HG03025 (cell line): ENCODE data around the gene DLX6.

Experiments
- ATAC-seq: cut with Tn5 transposase; IDR thresholded peaks from one replicate; pipeline ENCODE4 v1.9.1; 2021; ENCODE audit warnings: mild to moderate bottlenecking, moderate library complexity; ENCODE audit not compliant: unreplicated experiment, low FRiP score

Gene DLX6

DNA sequence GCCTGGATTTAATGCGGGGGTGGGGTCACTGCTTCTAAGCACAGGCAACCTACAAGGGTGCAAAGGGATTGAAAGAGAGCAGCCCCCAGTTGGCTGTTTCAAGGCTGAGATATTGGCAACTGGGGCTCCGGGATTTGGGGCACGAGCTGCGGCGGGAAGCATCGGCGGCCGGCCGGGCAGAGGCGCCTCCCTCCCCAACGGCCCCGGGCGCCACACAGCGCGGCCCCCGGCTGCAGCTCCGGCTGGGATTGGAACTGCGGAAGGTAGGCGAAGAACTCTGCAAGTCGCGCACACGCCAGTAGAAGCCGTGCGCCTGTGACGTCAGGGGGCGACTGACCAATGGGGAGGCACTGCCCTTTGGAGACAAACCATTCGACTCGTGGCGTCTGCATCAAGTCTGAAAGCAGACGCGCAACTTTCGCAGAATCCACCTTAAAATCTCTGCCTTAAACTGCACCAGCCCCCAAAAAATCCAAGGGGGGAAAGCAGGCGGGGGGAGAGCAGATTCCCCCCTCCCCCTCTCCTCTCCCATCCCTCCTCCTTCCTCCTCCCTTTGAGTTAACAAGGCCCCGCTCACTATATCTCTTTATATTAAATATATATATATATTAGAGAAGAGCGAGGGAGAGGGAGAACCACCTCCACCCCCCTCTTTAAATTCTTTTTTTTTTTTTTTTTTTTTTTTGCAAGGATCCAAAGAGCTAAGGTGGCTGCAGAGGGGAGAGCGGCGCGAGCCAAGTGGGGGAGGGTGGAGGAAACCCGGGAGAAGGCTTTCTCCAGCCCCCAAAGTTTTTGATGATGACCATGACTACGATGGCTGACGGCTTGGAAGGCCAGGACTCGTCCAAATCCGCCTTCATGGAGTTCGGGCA is at the start of gene DLX6:
TSS of gene DLX6 (plus strand) at position 371 of the 872 bp plus-strand sequence. CDS start at position 796, 425 bp downstream.
- no peak for ATAC-seq

DNA sequence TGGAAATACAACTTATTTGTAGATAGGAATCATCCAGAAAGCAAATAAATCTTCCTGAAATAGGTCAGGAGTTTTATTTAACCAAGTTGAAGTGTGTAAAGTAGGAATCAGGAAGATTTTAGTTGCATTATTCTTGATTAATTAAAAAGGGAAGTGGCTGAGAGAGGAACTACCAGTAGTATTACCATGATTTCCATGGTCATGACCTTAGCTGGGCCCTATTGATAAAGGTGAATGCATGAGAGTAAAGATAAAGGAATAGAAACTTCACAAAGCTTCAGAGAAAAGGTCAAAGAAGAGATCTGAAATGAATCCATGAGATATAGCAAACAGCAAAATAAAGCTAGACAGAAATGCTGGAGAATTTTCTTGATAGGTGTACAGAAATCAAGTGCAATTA is 46.2 kb upstream of the DLX6 start:
- ATAC-seq = no peak

- ATAC-seq = no peak
Measured at GRCh38 chr7:96962221-96962885, 43.0 kb upstream of the DLX6 start.

GRCh38 chr7:96968981-96969380 is 36.4 kb upstream of the DLX6 start:
- no peak for ATAC-seq

GRCh38 chr7:96970739-96971138 is 34.6 kb upstream of the DLX6 start:
- no peak for ATAC-seq

- ATAC-seq = no peak
Measured at GRCh38 chr7:96973986-96974385, 31.4 kb upstream of the DLX6 start.

- ATAC-seq = no peak
Measured at GRCh38 chr7:96976106-96976505, 29.2 kb upstream of the DLX6 start.

- ATAC-seq = no peak
Measured at GRCh38 chr7:96977445-96977844, 27.9 kb upstream of the DLX6 start.

GRCh38 chr7:96979551-96980276 is 25.6 kb upstream of the DLX6 start:
- no peak for ATAC-seq

GRCh38 chr7:96982586-96982985 is 22.8 kb upstream of the DLX6 start:
- no peak for ATAC-seq

DNA sequence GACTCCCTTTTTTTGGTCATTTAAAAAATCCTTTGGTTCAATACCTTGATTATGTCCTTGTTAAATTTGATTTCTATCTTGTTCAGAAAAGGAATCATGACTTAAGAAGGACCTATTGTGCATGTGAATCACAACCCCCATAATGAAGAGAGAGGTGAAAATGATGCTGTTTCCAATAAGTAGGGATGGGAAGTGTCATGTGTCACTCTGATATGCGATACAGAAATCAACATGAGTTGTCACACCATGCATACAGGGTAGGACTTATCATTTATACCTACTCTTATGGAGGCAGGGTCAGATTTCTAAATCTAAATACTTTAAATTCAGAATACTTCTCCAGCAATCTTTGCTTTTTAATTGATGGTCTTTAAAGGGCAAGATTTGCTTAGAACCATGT is 19.4 kb upstream of the DLX6 start:
- no peak for ATAC-seq

DNA sequence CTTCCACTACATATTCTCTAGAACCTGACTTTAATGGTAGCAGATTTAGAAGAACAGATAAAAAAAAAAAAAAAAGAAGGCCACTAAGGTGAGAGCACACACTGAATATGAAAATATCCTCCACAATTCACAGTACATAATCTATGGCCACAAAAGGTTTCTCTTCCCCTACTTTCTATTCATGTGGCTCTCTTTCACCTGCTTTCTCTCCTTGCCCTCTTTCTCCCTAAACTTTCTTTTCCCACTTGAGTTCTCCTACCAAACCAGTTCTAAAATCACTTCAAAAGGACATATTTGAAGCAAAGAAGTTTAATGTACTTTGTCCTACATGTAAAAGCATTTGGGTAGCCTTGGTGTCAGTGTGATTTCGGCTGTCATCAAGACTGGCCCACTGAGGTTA is 18.5 kb upstream of the DLX6 start:
- ATAC-seq = no peak

DNA sequence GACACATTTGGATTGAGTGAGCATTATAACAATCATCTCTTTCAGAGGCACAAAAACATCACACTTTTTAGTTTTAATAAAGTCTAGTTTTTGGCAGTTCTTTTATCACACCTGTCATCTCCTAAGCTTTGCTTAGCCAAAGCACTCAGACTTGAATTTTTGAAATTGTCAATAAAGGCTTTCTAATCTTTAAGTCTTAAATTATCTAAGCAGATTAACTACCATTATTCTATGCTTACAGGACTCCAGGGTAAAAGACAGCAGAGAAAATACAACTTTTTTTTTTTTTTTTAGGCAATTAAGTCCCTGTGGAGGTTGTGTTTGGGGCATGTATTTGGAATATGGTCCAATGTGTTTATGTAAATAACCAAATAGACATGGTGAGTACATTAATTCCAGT is 17.6 kb upstream of the DLX6 start:
- no peak for ATAC-seq

DNA sequence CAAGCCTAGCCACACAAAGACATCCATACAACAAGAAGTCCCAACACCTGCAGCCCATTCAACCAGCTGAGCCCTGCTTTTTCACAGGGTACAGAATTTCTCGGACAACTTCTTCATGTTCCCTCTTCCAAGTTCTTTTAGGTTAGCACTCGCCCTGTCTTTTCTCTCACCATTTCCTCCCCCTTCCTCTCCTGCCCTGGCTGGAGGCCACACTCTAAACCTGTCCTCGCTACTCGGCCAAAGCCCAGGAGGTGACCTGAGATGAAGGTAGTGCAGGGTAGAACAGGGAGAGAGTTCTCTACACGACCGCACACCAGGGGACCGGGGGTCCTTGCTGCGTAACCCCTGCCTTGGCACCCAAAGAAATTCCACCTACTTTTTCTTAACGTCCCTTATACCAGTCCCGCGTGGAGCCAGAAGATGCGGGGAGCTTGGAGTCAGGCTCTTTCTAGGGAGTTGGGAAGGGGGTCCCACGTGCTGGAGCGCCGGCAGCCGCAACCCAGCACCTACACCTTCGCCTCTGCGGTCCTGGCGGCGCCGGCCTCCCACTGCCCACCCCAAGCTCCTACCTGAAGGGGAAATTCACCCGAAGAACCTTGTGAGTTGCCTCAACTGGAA is 16.0 kb upstream of the DLX6 start:
- no peak for ATAC-seq

GRCh38 chr7:96989859-96990317 is 15.5 kb upstream of the DLX6 start:
- ATAC-seq = no peak

GRCh38 chr7:96991546-96992191 is 13.7 kb upstream of the DLX6 start:
- ATAC-seq = no peak

DNA sequence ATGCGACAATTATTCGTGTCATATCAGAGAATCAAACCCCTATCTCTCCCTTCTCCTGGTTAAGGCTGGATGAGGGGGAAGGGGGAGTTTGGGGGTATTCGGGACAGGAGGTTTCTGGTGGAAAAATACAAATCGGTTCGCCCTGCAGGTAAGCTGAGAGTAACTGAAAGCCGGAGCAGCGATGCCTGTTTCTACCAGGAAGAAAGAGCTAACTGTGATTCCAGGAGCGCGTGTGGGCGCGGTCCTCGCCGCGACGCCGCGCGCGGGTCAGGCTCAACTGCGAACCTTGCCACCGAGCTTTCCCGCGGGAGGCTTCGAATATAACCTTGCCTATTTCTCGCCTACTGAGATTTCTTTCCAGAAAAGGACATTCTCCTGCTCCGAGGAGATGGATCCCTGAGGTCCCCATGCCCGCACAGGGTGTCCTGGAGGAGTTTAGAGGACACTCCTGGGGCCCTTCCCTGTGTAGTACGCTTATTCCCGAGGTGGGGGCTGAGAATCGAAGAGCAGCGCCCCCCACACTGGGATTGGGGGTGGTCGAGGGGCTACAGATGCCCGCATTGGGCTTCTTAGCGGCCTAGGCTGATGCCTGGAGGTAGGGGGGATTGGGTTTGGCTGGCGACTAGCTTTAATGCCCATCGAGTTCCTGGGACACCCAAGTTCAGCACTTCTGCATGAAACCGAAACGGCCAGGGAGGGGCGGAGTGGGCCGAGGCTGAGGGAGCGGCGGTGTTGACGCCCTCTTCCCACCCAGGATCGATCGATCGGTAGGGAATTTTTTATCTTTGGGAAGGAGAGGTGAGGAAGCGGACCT is 13.0 kb upstream of the DLX6 start:
- no peak for ATAC-seq

DNA sequence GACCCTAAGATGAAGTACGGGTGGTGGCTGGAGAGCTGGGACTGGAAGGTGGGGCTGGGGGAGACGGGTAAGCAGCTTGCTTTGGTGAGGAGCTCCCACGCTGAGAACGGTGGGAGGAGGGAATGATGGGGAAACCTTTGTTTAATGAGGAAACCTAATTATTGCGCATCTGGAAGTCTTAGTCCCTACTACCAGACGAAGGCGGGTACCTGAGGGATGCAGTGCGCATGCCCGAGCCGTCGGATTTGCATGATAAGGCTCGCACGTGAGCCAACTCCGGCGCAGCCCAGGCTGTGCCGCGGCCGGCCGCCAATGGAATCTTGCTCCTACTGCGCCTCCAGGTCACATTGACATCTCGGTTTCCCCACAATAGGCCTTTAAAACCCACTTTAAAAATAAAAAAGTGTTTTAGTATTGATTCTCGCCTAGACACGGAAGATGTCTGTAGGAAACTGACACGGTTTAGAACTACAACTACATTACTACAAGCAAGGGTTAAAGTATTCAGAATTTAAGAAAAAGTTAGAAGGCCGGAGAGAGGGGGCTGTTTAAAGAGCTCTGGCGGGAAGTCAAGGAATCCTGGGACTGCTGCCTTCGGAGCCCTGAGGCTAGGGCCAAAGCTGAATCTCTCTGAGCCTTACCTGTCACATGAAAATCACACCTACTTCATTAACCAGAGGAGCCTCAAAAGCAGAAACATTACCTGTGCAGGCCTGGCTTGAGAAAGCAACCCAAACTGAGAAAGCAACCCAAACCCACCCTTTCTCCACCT is 12.1 kb upstream of the DLX6 start:
- ATAC-seq = no peak

DNA sequence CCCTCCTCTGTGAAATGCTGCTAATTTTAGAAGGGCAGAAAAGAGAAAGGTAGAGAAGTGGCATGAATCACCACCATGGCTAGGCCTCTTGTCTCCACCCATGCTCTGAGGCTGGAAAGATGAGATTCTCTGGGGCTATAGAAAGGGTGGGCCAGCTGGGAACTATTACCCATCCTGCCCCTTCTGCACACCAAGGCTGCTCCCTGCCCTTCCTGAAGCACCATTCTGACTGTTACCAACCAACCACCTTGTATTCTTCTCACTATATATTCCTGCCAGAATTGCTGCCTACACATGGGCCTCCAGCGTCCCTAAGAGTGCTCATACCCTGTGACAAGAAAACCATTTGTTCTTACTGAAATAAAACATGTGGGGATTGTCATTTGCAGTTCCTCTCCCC is 11.4 kb upstream of the DLX6 start:
- no peak for ATAC-seq
